Measurements from ENCODE around the gene MVP. TPM values are rescaled to one million over a fixed set of nuclear protein-coding genes. Genes with fewer than 3 reads are reported as not detected.
"Not testable (repeated sequence)": the region's sequence is repeated elsewhere in the genome, so short reads cannot be mapped to it uniquely, and the experiment has no call there.

Gene MVP
- 111 TPM for total RNA-seq

GRCh38 chr16:29820271-29820701 is at the start of gene MVP:
Gene MVP (plus strand): TSS chr16:29820462. CDS start chr16:29830550, 10,088 bp downstream.
- Histone ChIP-seq H3K4me1 (peaks cover 84% of the 10 kb centered on the region), H3K27ac (peak within 1 kb of the TSS; percentile 93), H3K4me3 (peak within 1 kb of the TSS; percentile 65 to 67), H3K9me3 (no peaks in the 10 kb centered on the region), H3K27me3 (no peaks in the 10 kb centered on the region), H3K36me3 (peaks cover 0 to 5% of the 10 kb centered on the region in 2 donors)
- intact Hi-C loops (cut with DNase I) = no loop called here
- peak in 1 of 2 donors; percentile 90 for DNase-seq (ENCODE audit: extremely low spot score in 2 of 2)
- TF ChIP-seq, protein P1, sequence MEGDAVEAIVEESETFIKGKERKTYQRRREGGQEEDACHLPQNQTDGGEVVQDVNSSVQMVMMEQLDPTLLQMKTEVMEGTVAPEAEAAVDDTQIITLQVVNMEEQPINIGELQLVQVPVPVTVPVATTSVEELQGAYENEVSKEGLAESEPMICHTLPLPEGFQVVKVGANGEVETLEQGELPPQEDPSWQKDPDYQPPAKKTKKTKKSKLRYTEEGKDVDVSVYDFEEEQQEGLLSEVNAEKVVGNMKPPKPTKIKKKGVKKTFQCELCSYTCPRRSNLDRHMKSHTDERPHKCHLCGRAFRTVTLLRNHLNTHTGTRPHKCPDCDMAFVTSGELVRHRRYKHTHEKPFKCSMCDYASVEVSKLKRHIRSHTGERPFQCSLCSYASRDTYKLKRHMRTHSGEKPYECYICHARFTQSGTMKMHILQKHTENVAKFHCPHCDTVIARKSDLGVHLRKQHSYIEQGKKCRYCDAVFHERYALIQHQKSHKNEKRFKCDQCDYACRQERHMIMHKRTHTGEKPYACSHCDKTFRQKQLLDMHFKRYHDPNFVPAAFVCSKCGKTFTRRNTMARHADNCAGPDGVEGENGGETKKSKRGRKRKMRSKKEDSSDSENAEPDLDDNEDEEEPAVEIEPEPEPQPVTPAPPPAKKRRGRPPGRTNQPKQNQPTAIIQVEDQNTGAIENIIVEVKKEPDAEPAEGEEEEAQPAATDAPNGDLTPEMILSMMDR (IDR thresholded peaks at IDR 0.05) = no peak
- TF ChIP-seq POLR2AphosphoS5 (IDR thresholded peaks at IDR 0.05; ENCODE audit: insufficient read depth in 1 of 2, low read depth in 1 of 2) = peak; percentile 76 to 82

DNA sequence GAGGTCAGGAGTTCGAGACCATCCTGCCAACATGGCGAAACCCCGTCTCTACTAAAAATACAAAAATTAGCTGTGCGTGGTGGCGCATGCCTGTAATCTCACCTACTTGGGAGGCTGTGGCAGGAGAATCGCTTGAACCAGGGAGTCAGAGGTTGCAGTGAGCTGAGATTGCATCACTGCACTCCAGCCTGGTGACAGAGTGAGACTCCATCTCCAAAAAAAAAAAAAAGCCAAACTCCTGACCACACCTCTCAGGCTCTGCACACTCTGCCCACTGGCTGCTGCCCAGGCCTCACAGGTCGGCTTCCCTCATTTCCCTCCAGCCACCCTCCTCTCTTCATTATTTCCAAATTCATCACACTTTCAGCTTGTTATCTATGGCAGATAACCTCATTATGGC is 47.9 kb upstream of the MVP start:
- DNase-seq (ENCODE audit: extremely low spot score in 2 of 2); H3K27me3 ChIP-seq; H3K4me3 ChIP-seq; intact Hi-C loops (cut with DNase I); H3K27ac ChIP-seq; H3K9me3 ChIP-seq; H3K36me3 ChIP-seq; H3K4me1 ChIP-seq: not testable (repeated sequence)

DNA sequence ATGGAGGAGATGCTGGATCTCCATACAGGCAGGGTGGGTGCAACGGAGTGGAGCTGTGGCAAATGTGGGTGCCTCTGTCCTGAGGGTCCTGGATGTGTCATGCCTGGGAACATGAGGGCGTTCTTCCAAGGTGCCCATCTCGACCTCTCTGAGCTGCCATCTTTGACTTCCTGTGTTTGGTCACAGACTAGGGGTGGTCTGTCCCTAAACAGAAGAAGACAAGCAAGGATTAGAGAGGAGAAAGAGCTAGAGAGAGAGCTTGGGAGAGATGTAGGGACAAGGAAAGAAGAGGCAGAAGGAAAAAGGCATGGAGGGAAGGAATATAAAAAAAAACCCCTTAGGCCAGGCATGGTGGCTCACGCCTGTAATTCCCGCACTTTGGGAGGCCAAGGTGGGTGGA is 45.5 kb upstream of the MVP start:
- no peak overlapping the region for H3K4me3 ChIP-seq
- DNase-seq (ENCODE audit: extremely low spot score in 2 of 2) = no peak
- no peaks in the 10 kb centered on the region for H3K27me3 ChIP-seq
- H3K36me3 ChIP-seq = no peaks in the 10 kb centered on the region
- H3K9me3 ChIP-seq = no peaks in the 10 kb centered on the region
- no peak overlapping the region for H3K27ac ChIP-seq
- H3K4me1 ChIP-seq = no peaks in the 10 kb centered on the region
- intact Hi-C loops (cut with DNase I) = no loop called here
- TF ChIP-seq POLR2A (IDR thresholded peaks at IDR 0.05) (no peak), POLR2AphosphoS5 (IDR thresholded peaks at IDR 0.05; ENCODE audit: insufficient read depth in 1 of 2, low read depth in 1 of 2) (no peak)
- TF ChIP-seq, protein P1 (IDR thresholded peaks at IDR 0.05) = no peak

DNA sequence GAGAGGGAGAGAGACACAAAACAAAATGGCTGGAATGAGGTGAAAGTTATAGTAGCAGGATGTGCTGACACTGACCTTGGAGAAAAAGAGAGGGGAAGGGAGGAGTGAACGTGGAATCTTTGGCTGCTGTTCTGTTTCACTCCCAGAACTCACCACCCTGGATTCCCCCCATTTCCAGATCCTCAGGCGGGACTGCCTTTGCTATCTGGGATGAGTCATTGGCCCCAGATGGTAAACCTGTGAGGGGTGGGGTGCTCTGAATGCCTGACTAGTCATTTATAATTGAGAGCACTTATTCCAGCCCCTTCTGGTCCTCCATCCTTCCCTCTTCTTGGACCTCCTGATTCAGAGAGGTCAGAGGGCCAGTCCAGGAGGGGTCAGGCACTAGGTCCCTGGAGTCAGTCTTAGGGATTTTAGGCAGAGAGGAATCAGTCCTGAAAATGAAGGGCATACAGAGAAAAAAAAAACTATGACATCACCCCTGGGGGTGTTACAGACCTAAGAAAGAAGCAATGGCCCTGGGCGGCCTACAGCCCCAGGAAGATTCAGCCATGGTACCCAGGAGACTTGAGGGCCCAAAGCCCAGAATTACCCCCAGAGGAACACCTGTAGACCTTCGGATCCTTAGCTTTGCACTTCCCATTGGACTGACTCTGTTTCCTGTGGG is 44.4 kb upstream of the MVP start:
- Histone ChIP-seq H3K4me1 (no peaks in the 10 kb centered on the region), H3K4me3 (no peak overlapping the region), H3K27me3 (no peaks in the 10 kb centered on the region), H3K27ac (no peak overlapping the region), H3K36me3 (no peaks in the 10 kb centered on the region), H3K9me3 (no peaks in the 10 kb centered on the region)
- intact Hi-C loops (cut with DNase I) = no loop called here
- TF ChIP-seq POLR2AphosphoS5 (IDR thresholded peaks at IDR 0.05; ENCODE audit: insufficient read depth in 1 of 2, low read depth in 1 of 2) = no peak
- no peak for TF ChIP-seq POLR2A (IDR thresholded peaks at IDR 0.05)
- TF ChIP-seq, protein P1 (IDR thresholded peaks at IDR 0.05) = no peak
- DNase-seq (ENCODE audit: extremely low spot score in 2 of 2) = no peak

DNA sequence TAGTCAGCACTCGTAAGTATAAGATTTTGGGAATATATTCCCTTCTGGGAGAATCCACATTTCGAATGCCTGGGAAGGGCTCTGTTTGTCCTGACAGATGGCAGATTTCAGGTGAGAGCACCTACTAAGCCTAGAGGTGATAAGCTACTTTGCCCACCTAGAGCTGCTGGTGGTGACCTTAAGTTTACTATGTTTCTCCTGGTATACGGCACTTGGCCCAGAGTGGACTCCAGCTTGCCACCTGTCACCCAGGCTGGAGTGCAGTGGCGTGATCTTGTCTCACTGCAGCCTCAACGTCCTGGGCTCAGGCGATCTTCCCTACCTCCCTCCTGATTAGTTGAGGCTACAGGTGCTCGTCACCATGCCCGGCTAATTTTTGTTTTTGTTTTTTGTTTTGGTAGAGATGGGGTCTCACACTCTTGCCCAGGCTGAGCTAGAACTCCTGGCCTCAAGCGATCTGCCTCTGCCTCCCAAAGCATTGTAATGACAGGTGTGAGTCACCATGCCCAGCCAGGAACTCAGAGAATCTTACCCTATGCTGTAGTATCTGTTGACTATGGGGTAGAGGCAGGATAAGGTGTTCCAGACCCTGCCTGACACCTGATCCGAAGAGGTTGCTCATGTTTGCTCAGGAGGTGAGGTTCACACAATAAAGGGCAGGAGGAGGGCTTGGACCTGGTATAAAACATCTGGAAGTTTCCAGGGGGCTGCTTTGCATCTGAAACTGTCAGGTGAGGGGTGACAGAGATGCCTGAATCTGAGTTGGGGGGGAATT is 42.5 kb upstream of the MVP start, which contains the start of gene ZG16:
ZG16 (plus strand) TSS at position 681 of the 775 bp plus-strand sequence. CDS start 1,011 bp downstream, outside the sequence.
- Histone ChIP-seq H3K27ac (no peak within 1 kb of the TSS), H3K4me1 (no peaks in the 10 kb centered on the region), H3K4me3 (no peak within 1 kb of the TSS), H3K9me3 (no peaks in the 10 kb centered on the region), H3K27me3 (no peaks in the 10 kb centered on the region), H3K36me3 (no peaks in the 10 kb centered on the region)
- no peak for DNase-seq (ENCODE audit: extremely low spot score in 2 of 2)
- intact Hi-C loops (cut with DNase I) = no loop called here
- TF ChIP-seq POLR2A (IDR thresholded peaks at IDR 0.05) (no peak), POLR2AphosphoS5 (IDR thresholded peaks at IDR 0.05; ENCODE audit: insufficient read depth in 1 of 2, low read depth in 1 of 2) (no peak)
- TF ChIP-seq, protein P1 (IDR thresholded peaks at IDR 0.05) = no peak
